GM18868 (cell line): ENCODE results near the gene SLC12A3.

Experiments
- ATAC-seq: cut with Tn5 transposase; IDR thresholded peaks from one replicate; pipeline ENCODE4 v1.9.1; 2021; ENCODE audit warnings: mild to moderate bottlenecking, moderate library complexity; ENCODE audit not compliant: unreplicated experiment

The SLC12A3 gene, protein sequence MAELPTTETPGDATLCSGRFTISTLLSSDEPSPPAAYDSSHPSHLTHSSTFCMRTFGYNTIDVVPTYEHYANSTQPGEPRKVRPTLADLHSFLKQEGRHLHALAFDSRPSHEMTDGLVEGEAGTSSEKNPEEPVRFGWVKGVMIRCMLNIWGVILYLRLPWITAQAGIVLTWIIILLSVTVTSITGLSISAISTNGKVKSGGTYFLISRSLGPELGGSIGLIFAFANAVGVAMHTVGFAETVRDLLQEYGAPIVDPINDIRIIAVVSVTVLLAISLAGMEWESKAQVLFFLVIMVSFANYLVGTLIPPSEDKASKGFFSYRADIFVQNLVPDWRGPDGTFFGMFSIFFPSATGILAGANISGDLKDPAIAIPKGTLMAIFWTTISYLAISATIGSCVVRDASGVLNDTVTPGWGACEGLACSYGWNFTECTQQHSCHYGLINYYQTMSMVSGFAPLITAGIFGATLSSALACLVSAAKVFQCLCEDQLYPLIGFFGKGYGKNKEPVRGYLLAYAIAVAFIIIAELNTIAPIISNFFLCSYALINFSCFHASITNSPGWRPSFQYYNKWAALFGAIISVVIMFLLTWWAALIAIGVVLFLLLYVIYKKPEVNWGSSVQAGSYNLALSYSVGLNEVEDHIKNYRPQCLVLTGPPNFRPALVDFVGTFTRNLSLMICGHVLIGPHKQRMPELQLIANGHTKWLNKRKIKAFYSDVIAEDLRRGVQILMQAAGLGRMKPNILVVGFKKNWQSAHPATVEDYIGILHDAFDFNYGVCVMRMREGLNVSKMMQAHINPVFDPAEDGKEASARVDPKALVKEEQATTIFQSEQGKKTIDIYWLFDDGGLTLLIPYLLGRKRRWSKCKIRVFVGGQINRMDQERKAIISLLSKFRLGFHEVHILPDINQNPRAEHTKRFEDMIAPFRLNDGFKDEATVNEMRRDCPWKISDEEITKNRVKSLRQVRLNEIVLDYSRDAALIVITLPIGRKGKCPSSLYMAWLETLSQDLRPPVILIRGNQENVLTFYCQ

DNA sequence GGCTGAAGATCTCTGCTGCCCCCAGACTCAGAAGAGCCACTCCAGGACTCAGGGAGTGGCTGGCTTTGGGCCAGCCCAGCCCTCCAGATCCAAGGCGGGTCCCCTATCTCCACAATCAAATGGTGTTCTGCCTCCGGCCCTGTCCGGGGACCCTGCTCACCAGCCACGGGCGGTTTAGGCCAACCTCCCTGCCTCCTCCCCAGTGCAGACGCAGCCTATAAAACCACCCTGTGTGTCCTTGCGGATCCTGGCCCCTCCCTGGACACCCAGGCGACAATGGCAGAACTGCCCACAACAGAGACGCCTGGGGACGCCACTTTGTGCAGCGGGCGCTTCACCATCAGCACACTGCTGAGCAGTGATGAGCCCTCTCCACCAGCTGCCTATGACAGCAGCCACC lies at the start of gene SLC12A3:
Gene SLC12A3 (plus strand): TSS at position 248 of the 400 bp plus-strand sequence. CDS start 29 bp downstream, at position 277.
- no peak for ATAC-seq

DNA sequence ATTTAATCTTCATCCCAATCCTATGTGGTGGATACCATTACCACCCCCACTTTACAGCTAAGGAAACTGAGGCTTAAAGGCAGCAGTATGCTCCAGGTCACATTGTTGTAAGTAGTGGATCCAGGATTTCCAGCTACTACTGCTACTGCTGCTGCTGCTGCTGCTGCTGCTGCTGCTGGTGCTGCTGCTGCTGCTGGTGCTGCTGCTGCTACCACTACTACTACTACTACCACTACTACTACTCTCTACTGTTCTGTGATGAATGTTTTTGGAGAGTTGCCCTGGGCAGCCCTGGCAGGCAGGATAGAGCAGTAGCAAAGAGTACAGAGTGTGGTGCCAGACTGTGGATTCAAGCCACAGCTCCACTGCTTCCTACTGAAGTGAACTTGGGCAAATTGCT lies 49.3 kb upstream of the SLC12A3 start:
- no peak for ATAC-seq

DNA sequence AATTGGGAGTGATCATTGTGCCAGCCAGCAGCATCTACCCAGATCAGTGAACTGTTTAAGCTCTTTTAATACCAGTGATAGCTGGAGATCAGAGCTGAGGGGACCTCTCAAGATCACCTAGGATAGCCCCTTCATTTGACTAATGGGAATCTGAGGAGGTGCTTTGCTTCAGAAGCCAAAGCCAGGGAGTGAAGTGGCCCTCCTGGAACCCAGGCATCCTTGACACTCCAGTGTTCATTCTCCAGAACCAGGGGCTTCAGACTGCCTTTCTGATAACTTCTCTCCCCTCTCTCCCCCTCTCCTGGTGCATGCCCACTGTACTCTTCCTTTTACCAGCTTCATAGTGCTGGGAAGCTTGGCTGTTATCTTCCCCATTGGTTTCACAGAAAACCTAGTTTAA lies 48.0 kb upstream of the SLC12A3 start:
- no peak for ATAC-seq

DNA sequence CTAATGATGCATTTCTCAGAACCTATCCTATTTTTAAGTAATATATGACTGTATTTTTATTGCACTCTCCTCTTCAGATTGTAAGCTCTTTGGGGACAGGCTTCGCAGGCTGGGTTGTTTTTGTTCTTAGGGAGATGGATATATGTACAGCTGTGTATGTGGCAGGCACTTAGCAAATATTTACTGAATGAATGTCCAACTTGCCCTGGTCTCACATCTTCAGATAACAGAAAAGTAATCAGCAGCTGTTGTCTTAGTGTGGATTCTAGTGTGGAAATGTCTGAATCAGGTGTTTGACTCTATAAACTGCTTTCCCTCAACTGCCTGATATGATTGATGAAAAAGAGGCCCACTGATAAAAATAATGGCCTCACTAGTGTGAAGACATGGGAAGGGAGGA lies 47.1 kb upstream of the SLC12A3 start:
- no peak for ATAC-seq

DNA sequence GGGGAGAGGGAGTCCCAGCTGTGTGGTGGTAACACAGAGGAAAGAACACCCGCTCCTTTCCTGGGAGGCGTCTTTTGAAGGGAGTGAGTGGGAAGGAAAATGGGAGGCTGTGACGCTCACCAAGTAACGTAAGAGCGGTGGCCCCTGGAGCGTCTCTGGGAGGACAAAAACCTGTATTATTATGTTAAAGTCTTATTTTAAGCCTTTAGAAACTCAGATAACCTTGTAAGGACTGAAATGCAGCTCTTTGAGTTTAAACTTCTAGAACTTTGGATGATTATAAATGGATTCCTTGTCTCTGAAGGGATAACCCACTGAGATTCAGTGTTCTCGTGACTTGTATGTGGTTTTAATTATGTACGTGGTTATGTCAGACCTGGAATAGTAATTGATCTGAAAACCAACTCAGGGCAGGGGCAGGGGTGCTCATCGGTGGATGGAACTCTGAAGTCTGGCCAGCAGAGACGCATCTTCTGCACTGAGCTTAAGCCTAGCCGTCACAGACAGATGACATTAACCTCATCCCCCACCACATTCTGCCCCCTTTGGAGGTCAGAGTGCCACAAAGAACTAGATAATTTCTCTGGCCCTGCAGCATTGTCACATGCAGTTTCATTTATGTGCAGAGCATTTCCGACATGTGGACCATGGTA lies 41.8 kb upstream of the SLC12A3 start:
- no peak for ATAC-seq

DNA sequence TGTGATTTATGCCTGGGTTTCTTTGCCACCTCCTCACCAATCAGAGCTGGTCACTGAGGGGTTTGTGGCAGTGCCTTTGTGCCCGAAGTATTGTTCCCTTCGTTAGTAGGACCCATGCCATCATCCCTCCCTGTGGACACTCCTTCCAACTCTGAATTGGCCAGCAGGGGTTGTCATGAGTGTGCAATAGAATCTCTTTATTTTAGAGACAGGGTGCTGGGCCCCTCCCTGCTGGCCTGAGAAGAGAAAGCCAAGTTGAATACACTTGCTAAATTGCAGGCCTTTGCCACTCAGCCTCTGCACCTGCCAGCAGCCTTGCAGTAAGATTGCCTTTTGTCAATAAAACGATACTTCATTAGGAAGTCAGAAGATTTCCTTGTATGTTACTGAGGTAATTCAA lies 40.7 kb upstream of the SLC12A3 start:
- no peak for ATAC-seq

DNA sequence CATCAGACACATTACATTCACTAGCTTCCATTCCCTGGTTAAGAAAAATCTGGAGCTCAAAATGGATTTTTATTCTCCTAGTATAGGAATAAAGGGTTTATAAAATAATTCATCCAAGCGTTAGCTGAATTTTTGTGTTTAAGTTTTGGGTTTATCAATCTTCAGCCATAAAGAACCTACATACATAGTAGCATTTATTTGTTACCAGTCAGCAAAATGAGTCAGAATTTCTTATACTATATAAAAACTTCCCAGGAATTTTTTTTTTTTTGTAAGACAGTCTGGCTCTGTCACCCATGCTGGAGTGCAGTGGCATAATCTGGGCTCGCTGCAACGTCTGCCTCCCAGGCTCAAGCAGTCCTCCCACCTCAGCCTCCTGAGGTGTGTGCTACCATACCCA lies 40.2 kb upstream of the SLC12A3 start:
- ATAC-seq = no peak

DNA sequence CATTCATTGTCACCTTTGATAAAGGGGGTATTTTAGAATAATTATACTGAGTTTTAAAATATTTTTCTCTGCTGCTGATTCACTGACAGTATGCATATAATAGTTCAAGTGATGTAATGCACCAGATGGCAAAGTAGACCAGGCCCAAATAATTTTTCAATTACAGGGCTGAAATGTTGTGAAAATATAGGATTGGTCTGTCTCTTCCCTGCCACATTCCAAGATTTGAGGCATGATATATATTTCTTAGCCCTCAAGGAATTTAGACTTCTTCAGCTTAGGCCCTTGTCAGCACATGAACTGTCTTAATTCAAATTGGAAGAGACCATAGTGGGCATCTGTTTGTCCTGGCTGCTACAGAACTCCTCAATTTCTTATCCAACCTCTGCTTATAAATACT lies 39.2 kb upstream of the SLC12A3 start:
- no peak for ATAC-seq

DNA sequence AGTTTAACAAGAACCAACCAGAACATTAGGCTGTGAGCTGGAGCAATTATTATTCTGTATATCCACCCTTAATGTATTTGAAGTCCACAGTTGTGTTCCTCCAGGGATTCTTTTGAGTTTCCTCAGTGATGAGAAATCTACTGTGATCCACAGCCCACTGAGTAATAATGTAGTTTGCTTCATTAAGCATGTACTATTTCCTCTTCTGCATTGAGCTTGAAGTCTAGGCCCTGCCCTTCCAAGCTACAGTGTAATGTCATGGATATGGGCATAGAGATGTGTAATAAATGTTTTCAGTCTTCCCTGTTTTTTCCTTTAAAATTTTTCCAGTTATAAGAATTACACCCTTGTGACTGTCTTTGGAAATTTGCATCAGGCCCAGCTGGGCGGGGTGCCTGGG lies 36.4 kb upstream of the SLC12A3 start:
- no peak for ATAC-seq

DNA sequence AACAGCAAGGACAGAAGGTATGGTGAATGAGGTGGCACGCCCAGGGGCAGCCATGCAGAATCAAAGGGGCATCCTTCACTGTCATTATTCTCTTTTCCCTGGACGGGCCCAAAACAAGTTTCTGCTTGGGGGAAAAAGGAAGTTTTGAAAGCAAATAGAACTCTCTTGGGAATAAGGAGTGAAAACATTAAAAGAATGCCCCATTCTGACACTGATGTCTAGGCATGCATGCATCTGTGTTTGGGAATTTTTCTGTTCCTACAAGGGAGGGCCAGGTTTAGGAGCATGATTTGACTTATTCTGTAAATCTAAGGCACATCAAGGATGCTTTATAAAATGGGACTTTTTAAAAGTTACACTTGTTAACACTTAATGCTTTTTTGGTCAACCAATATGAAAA lies 34.3 kb upstream of the SLC12A3 start:
- no peak for ATAC-seq

DNA sequence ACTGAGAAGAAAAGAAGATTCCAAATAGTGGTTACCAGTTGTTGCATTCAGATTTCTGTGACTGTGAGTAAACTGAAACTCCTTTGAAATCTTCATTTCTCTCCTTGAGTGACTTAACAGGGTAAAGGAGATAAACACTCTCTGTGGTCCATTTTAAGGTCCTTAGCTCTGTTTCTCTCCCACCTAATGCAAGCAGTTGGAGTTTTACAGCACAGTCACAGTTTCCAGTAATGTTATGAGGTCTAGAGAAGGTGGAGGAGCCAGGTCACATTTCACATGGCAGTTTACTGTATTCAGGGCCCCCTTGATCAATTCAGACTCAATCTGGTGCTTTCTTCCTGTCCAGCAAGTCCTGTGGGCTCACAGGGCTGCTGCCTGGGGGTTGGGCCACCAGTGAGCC lies 32.2 kb upstream of the SLC12A3 start:
- no peak for ATAC-seq

DNA sequence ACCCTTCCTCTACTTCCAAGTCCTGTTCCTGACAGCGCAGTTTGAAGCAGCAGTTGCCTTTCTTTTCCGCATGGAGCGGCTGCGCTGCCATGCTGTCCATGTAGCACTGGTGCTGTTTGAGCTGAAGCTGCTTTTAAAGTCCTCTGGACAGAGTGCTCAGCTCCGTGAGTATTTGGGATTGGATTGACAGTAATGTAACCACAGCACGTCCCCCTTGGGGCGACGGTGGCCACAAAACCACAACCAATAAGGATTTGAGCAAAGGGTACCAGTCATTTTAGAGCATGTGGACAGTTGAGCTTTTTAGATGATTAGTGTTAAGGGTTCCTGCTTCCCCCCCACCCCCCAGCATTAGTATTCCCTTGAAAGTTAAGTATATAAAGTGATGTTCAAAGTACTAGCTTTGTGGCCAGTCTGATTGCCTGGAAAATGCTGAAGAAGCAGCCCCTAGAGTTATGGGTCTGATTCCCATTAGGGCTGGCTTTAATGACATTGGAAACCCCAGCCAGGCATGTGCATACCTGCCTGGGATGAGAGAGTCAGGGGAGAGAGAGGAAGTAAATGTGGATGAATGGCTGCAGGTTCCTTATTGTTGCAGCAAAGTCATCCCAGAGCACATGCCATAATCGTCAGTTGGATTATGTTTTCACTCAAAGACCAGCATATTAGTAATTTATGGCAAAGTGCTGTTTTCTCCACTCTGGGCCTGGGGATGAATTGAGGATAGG lies 31.6 kb upstream of the SLC12A3 start:
- no peak for ATAC-seq

DNA sequence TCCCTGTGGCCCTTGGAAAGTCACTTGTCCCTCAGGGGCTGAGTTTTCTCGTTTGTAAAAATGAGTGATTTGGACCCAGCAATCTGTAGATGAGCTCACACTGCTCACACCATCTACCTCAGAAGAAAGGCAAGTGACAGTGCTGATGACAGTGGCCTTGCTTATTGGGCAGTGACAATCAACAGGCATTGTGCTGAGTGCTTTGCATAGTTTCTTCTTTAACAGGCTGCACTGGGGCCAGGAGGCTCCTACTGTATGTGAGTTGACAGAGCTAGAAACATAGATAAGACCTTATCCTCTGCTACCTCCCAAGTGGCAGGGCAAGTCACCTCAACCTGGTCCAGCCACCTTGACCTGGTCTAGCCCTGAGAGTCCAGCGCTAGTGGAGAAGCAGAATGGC lies 29.7 kb upstream of the SLC12A3 start:
- no peak for ATAC-seq

DNA sequence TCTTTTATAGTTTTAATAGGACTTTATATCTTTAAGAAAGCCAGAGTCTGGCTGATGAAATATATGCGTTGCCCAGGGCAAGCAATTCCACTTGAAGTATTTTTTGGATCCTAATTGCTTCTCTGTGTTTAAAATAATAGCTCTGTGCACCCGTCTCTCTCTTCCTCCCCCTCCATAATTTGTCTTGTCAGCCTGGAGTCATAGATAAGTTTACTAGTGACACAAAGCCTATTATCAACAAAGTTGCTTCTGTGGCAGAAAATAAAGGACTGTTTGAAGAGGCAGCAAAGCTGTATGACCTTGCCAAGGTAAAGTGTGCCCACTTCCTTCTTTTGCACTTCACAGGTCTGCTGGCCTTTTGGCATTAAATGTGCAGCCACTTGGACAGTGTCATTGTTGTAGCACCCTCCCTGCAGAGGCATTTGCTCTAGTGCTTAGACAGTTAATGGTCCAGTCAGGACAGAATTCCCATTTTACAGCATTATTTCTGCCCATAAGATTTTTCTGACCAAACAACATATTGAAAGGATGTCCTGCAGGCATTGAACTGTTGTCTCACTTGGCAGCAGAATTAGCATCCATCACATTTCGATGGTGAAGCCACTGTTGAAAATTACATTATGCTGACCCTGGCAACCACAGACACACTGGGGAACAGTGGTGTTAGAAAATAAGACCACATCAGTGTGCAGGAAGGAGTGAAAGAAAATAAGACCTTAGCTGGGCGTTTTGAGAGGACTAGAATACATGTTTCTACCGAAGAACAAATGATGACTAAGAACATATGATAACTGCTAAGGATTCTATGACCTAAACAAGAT lies 28.4 kb upstream of the SLC12A3 start:
- ATAC-seq = no peak

DNA sequence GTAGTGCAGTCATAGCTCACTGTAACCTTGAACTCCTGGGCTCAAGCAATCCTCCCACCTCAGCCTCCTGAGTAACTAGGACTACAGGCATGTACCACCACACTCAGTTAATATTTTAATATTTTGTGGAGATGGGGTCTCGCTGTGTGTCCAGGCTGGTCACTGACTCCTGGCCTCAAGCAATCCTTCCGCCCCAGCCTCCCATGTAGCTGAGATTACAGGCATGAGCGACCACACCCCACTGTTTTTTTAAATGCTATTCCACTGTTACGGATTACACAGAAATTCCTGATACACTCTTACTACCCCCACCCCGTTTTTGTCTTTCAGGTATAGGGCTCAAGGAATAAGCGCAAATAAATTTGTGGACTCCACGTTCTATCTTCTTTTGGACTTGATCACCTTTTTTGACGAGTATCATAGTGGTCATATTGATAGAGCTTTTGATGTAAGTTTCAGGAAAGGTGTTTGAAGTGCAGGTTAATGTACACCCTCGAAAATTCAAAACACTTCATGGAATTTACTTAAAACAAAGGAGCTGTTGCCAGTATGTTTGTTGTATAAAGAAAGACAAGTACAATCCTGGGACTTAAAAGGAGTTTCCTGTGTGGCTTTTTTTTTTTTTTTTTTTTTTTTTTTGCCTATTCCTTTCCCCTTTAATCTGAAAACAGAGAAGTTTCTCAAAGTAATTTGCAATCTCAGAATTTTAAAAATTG lies 26.2 kb upstream of the SLC12A3 start:
- no peak for ATAC-seq

DNA sequence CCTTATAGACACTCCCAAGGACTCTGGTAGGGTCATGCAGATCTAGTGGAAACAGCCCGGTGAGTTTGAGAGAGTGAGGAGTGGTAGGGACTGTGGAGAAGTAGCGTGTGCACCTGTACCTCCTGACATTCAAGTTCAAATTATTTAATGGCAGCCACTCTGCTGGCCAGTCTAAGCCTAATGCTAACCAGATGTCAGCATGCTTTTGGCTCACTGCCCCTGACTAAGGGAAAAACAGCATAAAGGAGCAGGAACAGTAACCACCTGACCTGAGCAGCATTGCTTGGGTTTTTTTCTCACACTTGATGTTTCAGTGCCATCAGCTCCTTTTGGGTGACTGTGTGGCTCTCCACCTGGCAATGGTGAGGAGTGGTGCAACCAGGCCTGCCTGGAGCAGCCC lies 23.8 kb upstream of the SLC12A3 start:
- no peak for ATAC-seq

DNA sequence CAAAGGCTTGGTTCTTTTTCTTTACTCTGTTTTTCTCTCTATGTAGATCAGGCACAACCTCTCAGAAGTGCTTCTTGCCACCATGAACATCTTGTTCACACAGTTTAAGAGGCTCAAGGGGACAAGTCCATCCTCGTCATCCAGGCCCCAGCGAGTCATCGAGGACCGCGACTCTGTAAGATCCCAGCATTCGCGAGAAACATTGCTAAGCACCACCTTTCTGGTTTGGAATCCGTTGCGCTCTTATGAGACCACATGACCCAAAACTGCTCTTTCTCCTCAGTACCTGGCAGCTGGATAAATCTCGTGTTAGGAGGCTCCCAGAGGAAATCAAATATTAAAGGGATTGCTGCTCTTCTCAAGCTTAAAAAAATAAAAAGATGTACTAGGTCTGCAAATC lies 23.3 kb upstream of the SLC12A3 start:
- no peak for ATAC-seq

DNA sequence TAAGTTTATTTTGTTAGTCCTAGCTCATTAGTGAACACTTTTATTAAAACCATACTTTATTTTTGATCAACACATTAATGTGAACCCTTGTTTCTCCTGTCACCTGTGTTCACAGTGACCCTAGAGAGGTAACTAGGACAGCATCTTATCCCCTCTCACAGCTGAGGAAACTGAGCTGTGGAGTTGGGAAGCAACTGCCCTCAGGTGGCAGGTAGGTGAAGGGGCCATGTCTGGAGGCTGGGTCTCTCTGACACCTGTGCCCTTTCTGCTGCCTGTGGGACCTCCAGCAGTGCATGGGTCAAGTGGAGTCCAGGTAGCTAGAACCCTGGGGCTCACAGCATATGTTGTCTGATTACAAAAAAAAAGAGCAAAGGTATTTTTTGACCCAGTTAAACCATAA lies 22.9 kb upstream of the SLC12A3 start:
- no peak for ATAC-seq

DNA sequence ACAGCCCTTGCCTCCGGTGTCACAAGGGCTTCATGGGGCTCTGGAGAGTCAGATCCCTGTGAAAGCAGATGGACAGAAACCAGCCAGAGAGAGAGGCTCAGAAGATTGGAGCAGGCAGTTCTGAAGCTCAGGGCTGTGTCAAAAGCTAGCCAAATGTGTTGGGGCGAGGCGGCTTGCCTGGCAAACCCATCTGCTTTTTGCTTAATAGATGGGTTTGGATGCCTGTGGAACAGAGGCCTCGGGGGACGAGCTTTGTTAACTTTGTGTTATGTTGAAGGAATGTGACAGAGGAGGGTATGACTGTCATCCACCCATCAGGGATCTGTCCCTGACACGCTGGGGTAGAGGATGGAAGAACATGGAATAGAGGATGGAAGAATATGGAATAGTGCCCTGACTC lies 21.0 kb upstream of the SLC12A3 start:
- ATAC-seq = no peak
